ENCODE results near the gene ACVR1. TPM values are rescaled to one million over a fixed set of nuclear protein-coding genes. Genes with fewer than 3 reads are reported as not detected.

The ACVR1 gene
- total and polyA plus RNA-seq, 2 donors (not counting 1 experiment from before 2014, with no cell fraction given) = 42.9 to 72.1 TPM

GRCh38 chr2:157696036-157696435 is 180.1 kb downstream of the ACVR1 start:
- Histone ChIP-seq H2AFZ (ENCODE audit: low read length) (no peak overlapping the region), H3K27ac (ENCODE audit: insufficient read depth, low read length) (no peak overlapping the region), H3K4me3 (replicated peaks in 1 of 4; ENCODE audit: control extremely low read depth in 1 of 4, insufficient read depth in 1 of 4, low read depth in 3 of 4, low read length in 4 of 4) (no peak overlapping the region), H3K79me2 (ENCODE audit: control insufficient read depth, insufficient read depth, low read length) (no peaks in the 10 kb centered on the region), H3K4me2 (ENCODE audit: extremely low read depth, insufficient read depth, low read length) (no peak overlapping the region), H3K9me3 (ENCODE audit: control insufficient read depth, insufficient read depth, low read depth, low read length) (no peaks in the 10 kb centered on the region), H3K36me3 (ENCODE audit: control insufficient read depth, insufficient read depth, low read length) (no peaks in the 10 kb centered on the region), H3K27me3 (ENCODE audit: control insufficient read depth, insufficient read depth, low read length) (no peaks in the 10 kb centered on the region), H3K4me1 (ENCODE audit: control insufficient read depth, extremely low read depth, insufficient read depth, low read length) (no peaks in the 10 kb centered on the region), H3K9ac (ENCODE audit: insufficient read depth, low read length) (no peak overlapping the region), H4K20me1 (ENCODE audit: control insufficient read depth, extremely low read depth, insufficient read depth, low read length) (no peaks in the 10 kb centered on the region)
- peak in 1 of 2 donors; percentile 95 for DNase-seq (ENCODE audit: low read depth in 2 of 2)
- TF ChIP-seq CTCF (conservative IDR thresholded peaks at IDR 0.05 in 1 of 2, IDR thresholded peaks at IDR 0.05 in 1 of 2; ENCODE audit: low read depth in 1 of 2, low read length in 2 of 2) = no peak
- TF ChIP-seq EZH2 (IDR thresholded peaks at IDR 0.05; ENCODE audit: low read length, missing control alignments) = no peak

GRCh38 chr2:157692768-157693167 is 183.4 kb downstream of the ACVR1 start:
- Histone ChIP-seq H3K4me1 (ENCODE audit: control insufficient read depth, extremely low read depth, insufficient read depth, low read length) (no peaks in the 10 kb centered on the region), H3K27ac (ENCODE audit: insufficient read depth, low read length) (no peak overlapping the region), H3K79me2 (ENCODE audit: control insufficient read depth, insufficient read depth, low read length) (no peaks in the 10 kb centered on the region), H2AFZ (ENCODE audit: low read length) (no peak overlapping the region), H3K4me2 (ENCODE audit: extremely low read depth, insufficient read depth, low read length) (no peak overlapping the region), H3K27me3 (ENCODE audit: control insufficient read depth, insufficient read depth, low read length) (no peaks in the 10 kb centered on the region), H3K9ac (ENCODE audit: insufficient read depth, low read length) (no peak overlapping the region), H3K9me3 (ENCODE audit: control insufficient read depth, insufficient read depth, low read depth, low read length) (no peaks in the 10 kb centered on the region), H3K4me3 (replicated peaks in 1 of 4; ENCODE audit: control extremely low read depth in 1 of 4, insufficient read depth in 1 of 4, low read depth in 3 of 4, low read length in 4 of 4) (no peak overlapping the region), H4K20me1 (ENCODE audit: control insufficient read depth, extremely low read depth, insufficient read depth, low read length) (no peaks in the 10 kb centered on the region), H3K36me3 (ENCODE audit: control insufficient read depth, insufficient read depth, low read length) (no peaks in the 10 kb centered on the region)
- TF ChIP-seq EZH2 (IDR thresholded peaks at IDR 0.05; ENCODE audit: low read length, missing control alignments) = no peak
- TF ChIP-seq CTCF (conservative IDR thresholded peaks at IDR 0.05 in 1 of 2, IDR thresholded peaks at IDR 0.05 in 1 of 2; ENCODE audit: low read depth in 1 of 2, low read length in 2 of 2) = no peak
- peak; percentile 79 to 99 for DNase-seq (ENCODE audit: low read depth in 2 of 2)

- no peak for TF ChIP-seq EZH2 (IDR thresholded peaks at IDR 0.05; ENCODE audit: low read length, missing control alignments)
- TF ChIP-seq CTCF (conservative IDR thresholded peaks at IDR 0.05 in 1 of 2, IDR thresholded peaks at IDR 0.05 in 1 of 2; ENCODE audit: low read depth in 1 of 2, low read length in 2 of 2) = no peak
- no peak overlapping the region for H3K4me3 ChIP-seq (replicated peaks in 1 of 4; ENCODE audit: control extremely low read depth in 1 of 4, insufficient read depth in 1 of 4, low read depth in 3 of 4, low read length in 4 of 4)
- H3K79me2 ChIP-seq (ENCODE audit: control insufficient read depth, insufficient read depth, low read length) = no peaks in the 10 kb centered on the region
- H3K27me3 ChIP-seq (ENCODE audit: control insufficient read depth, insufficient read depth, low read length) = no peaks in the 10 kb centered on the region
- H3K9me3 ChIP-seq (ENCODE audit: control insufficient read depth, insufficient read depth, low read depth, low read length) = no peaks in the 10 kb centered on the region
- no peak overlapping the region for H2AFZ ChIP-seq (ENCODE audit: low read length)
- H3K36me3 ChIP-seq (ENCODE audit: control insufficient read depth, insufficient read depth, low read length) = no peaks in the 10 kb centered on the region
- DNase-seq (ENCODE audit: low read depth in 2 of 2) = peak in 1 of 2 donors; percentile 35
- no peak overlapping the region for H3K27ac ChIP-seq (ENCODE audit: insufficient read depth, low read length)
- H3K4me2 ChIP-seq (ENCODE audit: extremely low read depth, insufficient read depth, low read length) = no peak overlapping the region
- H3K4me1 ChIP-seq (ENCODE audit: control insufficient read depth, extremely low read depth, insufficient read depth, low read length) = no peaks in the 10 kb centered on the region
- no peaks in the 10 kb centered on the region for H4K20me1 ChIP-seq (ENCODE audit: control insufficient read depth, extremely low read depth, insufficient read depth, low read length)
- H3K9ac ChIP-seq (ENCODE audit: insufficient read depth, low read length) = no peak overlapping the region
Observed at GRCh38 chr2:157691695-157692094, 184.4 kb downstream of the ACVR1 start.
